ENCODE results near the gene FAM151A.

The FAM151A gene
- total RNA-seq, result 0 reads per million in 3 experiments

DNA sequence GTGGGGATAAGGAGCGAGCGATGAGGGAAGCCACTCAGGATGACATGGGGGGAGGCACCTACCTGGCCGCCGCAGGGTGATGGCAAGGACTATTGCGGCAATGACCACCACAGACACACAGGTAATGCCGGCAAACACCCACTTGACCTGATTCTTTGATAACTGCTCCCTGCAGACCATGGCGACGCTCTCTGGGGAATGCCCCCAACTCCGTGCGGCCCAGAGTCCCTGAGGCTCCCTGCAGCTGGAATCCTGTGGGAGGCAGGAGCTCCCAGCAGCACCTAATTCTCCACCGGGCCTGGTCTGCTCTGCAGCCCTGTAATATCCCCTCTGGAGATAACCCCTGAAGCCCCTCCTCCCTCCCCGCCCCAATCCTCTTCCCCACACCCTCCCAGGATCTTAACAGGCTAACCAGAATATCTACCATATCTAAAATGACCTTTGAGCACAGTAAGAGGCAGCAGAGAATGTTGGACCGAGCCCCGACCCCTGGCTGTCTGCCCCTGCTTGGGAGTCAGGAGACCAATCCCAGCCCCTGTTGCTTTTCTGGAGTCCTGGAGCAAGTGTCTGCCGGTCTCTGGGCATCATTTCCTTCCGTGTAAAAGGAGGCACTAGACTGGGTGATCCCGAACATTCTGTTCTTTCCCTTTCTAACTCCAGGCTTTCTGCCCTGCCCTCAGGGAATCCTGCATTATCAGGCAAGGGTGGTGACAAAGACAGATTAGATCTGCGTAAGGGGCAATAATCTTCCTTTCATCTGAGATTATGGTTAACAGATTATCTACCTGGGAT, at the start of gene FAM151A:
TSS of gene FAM151A (minus strand) at position 310 of the 792 bp plus-strand sequence. CDS start at position 180, 130 bp downstream.
- DNase-seq, result no peak

DNA sequence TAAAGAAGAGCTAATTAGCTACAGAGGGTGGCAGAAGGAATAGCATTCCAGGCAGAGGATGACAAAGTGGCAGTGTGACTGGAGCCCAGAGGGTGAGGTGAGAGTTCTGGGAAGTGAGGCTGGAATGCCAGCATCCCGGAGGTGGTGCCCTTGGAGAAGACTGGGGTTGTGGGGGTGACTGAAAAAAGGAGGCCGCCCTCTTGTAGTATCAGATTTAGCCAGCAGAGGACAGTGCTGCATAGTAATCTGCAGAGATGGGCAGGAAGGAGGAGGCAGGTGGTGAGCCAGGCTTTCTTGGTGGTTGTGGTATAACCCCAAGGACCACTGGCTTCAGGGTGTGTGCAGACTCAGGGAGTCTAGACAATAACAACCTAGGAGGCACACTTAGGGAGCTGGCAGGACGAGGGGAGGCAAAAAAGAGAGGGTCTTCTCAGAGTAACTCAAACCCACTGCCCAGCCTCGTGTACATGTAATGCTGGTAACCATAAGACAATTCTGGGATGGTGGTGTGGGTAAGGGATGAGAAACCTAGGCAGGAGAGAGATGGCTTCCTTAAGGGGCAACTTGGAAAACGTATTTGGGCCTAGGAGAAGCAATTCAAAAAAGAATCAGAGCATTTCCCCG, 48.8 kb upstream of the FAM151A start:
- DNase-seq, result peak; percentile 50

DNA sequence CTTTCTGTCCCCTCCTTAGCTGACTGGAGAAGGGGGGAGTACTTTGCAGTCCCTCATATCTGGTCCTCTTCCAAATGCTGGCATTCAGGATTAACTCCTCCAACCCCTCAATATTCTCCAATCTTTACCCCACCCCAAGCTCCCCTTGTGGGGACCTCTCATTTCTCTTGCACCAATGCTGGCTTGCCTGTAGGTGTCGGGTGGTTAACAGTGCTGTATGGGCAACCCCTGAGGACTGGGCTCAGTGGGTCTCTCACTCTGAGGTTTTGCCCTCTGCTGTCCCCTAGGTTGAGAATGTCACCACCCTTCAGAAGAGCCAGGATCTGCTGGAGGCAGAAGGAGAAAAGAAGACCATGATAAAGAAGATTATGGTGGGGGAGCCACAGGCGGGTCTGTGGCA, 45.2 kb upstream of the FAM151A start:
- no peak for DNase-seq

DNA sequence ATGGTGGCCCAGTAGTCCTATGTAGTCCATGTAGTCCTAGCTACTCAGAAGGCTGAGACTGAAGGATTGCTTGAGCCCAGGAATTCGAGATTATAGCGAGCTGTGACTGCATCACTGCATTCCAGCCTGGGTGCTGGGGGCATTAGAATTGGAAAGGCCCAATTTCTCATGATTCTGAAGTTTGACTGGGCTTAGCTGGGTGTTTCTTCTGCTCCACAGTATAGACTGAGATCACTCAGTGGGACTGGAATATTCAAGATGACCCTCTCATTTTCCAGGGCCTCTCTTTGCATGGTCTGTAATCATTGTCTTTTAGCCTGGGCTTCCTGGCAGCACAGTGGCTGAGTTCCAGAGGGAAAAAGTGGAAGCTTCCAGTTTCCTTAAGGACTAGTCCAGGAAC, 44.5 kb upstream of the FAM151A start:
- DNase-seq, result no peak

DNA sequence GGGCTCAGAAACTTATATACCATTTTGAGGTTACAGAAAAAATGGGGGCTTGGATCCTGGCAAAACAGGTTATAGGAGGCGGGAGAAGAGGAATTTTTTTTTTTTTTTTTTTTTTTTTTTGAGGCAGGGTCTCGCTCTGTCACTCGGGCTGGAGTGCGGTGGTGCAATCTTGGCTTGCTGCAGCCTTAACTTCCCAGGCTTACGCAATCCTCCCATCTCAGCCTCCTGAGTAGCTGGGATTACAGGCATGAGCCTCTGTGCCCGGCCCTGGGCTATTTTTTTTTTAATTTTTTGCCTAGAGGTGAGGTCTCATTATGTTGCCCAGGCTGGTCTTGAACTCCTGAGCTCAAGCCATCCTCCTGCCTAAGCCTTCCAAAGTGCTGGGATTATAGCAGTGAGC, 43.0 kb upstream of the FAM151A start:
- DNase-seq, result no peak

- no peak for DNase-seq
These were observed 42.5 kb upstream of the FAM151A start for GRCh38 chr1:54665852-54666251.

- no peak for DNase-seq
These were observed 41.0 kb upstream of the FAM151A start for GRCh38 chr1:54664364-54664763.

GRCh38 chr1:54663725-54664124, 40.4 kb upstream of the FAM151A start:
- no peak for DNase-seq

DNA sequence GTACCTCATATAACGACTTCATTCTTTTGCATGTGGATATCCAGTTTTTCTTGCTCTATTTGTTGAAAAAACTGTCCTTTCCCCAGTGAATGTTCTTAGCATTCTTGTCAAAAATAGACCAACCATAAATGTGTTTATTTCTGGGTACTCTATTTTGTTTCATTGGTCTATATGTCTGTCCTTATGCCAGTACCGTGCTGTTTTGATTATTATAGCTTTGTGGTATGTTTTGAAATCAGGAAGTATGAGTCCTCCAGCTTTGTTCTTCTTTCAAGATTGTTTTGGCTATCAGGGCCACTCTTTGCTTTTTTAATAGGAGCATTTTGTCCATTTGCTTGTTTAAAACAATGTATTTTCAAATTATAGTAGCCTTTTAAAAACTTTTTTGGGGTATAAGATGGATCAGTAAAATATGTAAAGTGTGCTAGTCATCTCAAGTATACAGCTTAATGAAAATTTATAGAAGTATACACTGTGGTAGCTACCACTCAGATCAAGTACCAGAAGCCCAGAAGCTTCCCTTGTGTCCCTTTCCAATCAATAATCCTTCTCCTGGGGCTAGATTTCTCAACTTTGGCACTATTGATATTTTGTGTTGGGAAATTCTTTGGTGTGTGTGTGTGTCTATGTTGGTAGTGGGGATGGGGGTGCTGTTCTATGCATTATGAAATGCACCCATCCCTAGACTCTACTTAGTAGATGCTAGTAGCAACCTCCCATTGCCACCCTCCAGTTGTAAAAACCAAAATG, 35.0 kb upstream of the FAM151A start:
- DNase-seq, result no peak

GRCh38 chr1:54653036-54653435, 29.7 kb upstream of the FAM151A start:
- no peak for DNase-seq

DNA sequence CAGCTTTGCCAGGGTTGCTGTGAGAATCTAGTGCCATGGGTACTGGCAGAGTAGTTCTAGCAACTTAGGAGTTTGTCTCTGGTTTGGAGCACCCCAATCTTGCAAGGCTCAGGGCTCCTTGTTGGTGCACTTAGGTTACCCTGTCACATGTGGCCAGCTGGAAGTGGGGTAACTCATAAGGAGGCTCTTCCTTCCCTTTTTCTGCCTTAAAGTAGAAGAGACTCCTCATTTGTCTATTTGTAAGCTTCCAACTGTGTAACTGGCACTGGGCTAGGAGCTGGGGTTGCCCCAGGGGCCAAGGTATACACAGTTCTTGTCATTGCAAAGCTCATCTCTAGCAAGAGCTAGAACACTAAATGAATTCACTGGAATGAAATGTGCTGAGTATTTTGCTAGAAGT, 28.8 kb upstream of the FAM151A start:
- DNase-seq, result no peak

DNA sequence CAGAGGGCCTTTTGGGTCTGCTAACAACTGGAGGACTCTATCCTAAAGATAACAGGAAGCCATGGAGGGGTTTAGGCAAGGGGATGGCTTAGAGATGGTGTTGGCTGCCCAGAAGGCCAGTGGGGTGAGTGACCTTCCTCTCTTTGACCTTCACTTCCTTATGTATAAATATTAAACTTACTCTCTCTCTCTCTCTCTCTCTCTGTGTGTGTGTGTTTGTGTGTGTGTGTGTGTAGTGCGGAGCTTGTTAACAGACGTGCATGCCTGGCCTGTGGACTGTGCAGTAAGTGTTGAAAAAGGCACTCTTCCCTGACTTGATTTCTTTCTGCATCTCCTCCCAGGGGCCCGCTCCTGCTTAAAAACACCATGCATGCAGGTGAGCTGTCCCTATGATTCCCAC, 28.3 kb upstream of the FAM151A start:
- no peak for DNase-seq

GRCh38 chr1:54650417-54650816, 27.1 kb upstream of the FAM151A start:
- DNase-seq, result no peak

DNA sequence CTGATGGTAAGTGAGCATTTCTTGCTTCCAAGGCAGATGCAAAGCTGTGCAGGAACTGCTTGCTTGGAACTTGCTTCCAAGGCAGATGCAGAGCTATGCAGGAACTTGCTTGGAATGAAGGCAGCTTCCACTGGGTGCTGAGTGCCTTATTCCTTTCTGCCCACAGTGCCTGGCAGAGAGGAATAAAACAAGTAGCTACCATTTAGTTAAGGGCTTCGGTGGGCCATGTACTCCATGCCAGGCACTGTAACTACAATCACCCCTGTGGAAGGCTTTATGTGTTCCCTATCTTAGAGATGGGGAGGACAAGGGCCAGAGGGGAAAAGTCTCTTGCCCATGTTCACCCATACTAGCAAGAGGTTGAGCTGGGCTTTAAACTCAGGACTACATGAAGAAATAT, 26.6 kb upstream of the FAM151A start:
- no peak for DNase-seq

GRCh38 chr1:54649130-54649898, 26.0 kb upstream of the FAM151A start:
- DNase-seq, result no peak

DNA sequence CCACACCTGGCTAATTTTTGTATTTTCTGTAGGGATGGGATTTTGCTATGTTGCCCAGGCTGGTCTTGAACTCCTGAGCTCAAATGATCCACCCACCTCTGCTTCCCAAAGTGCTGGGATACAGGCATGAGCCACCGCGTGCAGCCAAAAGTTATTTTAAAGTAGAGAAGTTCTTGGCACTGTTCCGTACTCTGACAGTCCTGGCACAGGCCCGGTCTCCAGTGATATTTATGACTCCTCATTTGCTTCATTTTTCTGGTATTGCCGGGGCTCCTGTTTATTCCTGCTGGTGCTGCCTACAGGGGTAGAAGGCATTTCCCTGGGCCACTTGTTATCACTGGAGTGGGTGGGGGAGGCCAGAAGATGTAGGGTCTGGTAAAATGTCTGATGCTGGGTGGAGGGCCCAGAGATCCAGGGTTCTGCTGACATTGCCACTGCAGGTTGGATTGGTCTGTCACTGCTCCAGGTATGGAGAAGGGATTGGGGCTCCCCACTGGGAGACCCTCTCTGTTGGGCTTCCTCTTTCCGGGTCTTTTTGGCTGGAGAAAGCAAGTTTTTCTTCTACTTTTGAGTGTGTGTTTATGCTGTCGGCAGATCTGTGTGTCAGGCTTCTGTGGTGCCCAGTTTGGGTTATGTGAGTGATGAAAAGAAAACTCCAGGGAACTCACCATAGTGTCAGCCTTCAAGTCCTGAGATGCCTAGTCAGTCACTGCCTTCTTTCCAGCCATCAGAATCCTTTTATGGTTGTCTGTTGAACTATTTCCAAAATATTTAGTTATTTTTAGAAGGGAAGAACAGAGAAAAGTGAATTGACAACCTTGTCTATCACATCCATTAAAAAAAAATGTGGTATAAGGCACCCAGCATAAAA, 22.7 kb upstream of the FAM151A start:
- no peak for DNase-seq

DNA sequence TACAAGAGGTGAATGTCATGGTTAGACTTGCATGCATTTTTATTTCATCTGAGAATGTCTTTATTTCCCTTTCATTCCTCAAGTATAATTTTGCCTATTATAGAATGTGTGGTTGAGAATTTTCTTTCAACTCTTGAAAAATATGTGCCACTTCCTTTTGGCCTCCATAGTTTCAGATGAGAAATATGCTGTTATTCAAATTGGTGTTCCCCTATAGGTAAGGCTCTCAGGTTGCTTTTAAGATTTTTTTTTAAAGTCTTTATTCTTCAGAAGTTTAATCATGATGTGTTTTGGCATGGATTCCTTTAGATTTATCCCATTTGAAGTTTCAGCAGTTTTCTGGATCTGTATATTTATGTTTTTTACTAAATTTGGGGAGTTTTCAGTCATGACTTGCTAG, 20.4 kb upstream of the FAM151A start:
- DNase-seq, result no peak

DNA sequence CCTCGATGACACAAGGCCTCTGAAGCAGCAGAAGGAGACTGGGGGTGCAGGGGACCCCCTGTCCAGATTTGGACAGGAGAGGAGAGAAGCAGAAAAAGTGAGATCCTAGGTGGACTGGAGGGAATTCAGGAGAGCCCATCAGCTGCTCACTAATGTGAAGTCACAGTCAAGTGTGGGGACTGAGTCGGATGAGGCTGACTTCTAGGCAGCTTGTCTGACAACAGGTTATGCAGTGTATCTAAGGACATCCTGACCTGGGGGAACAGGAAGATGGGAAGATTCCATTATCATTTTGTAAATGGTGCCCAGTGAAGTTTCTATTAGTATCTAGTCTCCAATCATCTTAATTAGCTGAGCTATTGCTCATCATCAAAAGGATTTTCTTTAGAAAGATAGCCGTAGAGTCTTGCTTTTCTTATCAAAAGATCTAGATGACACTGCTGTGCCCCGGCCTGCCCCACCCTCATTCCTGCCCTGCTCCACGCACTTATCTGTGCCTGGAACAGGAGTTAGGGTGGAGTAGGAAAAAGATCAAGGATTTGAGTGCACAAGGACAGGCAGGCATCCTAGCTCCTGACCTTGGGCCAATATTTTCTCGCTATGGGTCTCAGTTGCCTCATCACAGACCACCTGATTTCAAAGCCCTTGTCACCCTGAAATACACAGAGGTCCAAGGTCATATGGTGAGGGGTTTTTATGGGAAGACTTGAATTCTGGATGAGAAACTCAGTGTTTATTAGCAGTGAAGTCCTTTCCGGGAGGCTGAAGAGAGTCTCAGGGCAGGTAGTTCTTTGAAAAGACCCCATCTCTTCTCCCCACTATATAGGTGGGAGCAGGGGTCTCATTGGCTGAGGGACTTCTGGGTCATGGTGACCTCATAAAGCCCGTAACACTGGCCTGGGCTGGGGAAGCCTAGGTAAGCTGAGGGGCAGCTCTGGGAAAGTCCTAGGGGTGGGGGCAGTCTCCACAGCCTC, 17.8 kb upstream of the FAM151A start, which contains the start of gene MROH7:
TSS of gene MROH7 (plus strand) at position 924 of the 974 bp plus-strand sequence. CDS start 11,141 bp downstream, outside the sequence.
- no peak for DNase-seq

DNA sequence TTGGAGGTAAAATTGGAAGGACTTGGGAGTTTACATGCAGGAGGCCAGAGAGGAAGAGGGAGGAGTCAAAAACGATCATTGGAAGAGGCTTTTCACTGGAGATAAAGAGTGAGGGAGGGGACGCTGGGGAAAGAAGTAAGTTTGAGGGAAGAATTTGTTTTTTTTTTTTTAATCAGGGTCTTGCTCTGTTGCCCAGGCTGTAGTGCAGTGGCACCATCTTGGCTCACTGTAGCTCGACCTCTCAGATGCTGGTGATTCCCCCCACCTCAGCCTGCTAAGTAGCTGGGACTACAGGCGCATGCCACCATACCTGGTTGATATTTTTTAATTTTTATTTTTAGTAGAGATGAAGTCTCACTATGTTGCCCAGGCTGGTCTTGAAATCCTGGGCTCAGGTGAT, 17.0 kb upstream of the FAM151A start:
- DNase-seq, result no peak

All from central memory CD4-positive, alpha-beta T cell (primary cell).